Lung (tissue), 12 donors: ENCODE data around the gene NUP42. TPM values are rescaled to one million over a fixed set of nuclear protein-coding genes. Genes with fewer than 3 reads are reported as not detected.

Experiments
- ATAC-seq: fragments of 200-7000 bp; cut with Tn5 transposase; one replicate; pipeline ENCODE4 v1.9.1; 2020; ENCODE audit warnings: moderate number of reproducible peaks; ENCODE audit not compliant: insufficient read depth, low FRiP score
- DNase-seq, 3 donors: peaks; one replicate each; pipeline ENCODE4 v3.0.0-alpha.2; 2013 to 2017
- H3K27ac ChIP-seq, 2 donors: one replicate each; pipeline ENCODE4 v1.5.1; 2013; ENCODE audit warnings: mild to moderate bottlenecking in 2 of 2, moderate library complexity in 2 of 2, control low read depth in 1 of 2, inconsistent platforms in 1 of 2, low read depth in 1 of 2, low read length in 1 of 2
- H3K27me3 ChIP-seq, 3 donors: one replicate each; pipeline ENCODE4 v1.5.1; 2013; ENCODE audit warnings: low read length in 2 of 3; ENCODE audit not compliant: control insufficient read depth in 3 of 3, insufficient read depth in 3 of 3
- H3K36me3 ChIP-seq, 4 donors: one replicate each; pipeline ENCODE4 v1.5.1; 2013; ENCODE audit warnings: low read length in 4 of 4, mild to moderate bottlenecking in 1 of 4, moderate library complexity in 1 of 4; ENCODE audit not compliant: control insufficient read depth in 4 of 4, insufficient read depth in 4 of 4
- H3K4me1 ChIP-seq, 5 donors: one replicate each; pipeline ENCODE4 v1.5.1; 2013; ENCODE audit warnings: low read length in 5 of 5, mild to moderate bottlenecking in 2 of 5, moderate library complexity in 1 of 5; ENCODE audit not compliant: control insufficient read depth in 5 of 5, insufficient read depth in 5 of 5
- H3K4me3 ChIP-seq: one replicate; pipeline ENCODE4 v1.5.1; 2013; ENCODE audit warnings: mild to moderate bottlenecking, control low read depth, moderate library complexity
- H3K9ac ChIP-seq, 2 donors: one replicate each; pipeline ENCODE4 v1.5.1; 2013; ENCODE audit warnings: low read length in 2 of 2, control low read depth in 1 of 2; ENCODE audit not compliant: insufficient read depth in 1 of 2
- H3K9me3 ChIP-seq, 4 donors: one replicate each; pipeline ENCODE4 v1.5.1; 2013; ENCODE audit warnings: low read length in 3 of 4, mild to moderate bottlenecking in 1 of 4, moderate library complexity in 1 of 4; ENCODE audit not compliant: control insufficient read depth in 4 of 4, insufficient read depth in 3 of 4
- WGBS, 2 donors: extraction: QIAGEN DNeasy Blood & Tissue Kit; methylation state at CpG; one replicate each; pipeline ENCODE4 v1.1.7; 2013; 5-methylcytosine and 5-hydroxymethylcytosine counted together
- polyA plus RNA-seq, 2 donors: library from polyadenylated mRNA; stranded (reverse); fragments of 200-250 nt; gene quantifications; one replicate each; pipeline ENCODE4 v1.2.1, GENCODE V29; 2013
- total RNA-seq, 2 donors: library from RNA; depleted of rRNA in 1 of 2; stranded (reverse); fragments of >200 nt in 1 of 2; gene quantifications; one replicate each; pipeline ENCODE4 v1.2.1, GENCODE V29; 2014 to 2021
- TF ChIP-seq, protein P1 (sequence below): IDR thresholded peaks from 2 replicates; pipeline ENCODE4 v1.5.1; 2012; ENCODE audit warnings: mild to moderate bottlenecking; ENCODE audit errors: control extremely low read depth, extremely low read depth
- donor health status: control.
- donor health status: control.
- donor health status: Bipolar disorder and iron deficiency.
- donor health status: healthy.
- donor health status: DM: yes; HTN: yes; CAD: no.

The NUP42 gene
- total and polyA plus RNA-seq, 4 donors = 20.2 to 45.3 (median 23.0) TPM

DNA sequence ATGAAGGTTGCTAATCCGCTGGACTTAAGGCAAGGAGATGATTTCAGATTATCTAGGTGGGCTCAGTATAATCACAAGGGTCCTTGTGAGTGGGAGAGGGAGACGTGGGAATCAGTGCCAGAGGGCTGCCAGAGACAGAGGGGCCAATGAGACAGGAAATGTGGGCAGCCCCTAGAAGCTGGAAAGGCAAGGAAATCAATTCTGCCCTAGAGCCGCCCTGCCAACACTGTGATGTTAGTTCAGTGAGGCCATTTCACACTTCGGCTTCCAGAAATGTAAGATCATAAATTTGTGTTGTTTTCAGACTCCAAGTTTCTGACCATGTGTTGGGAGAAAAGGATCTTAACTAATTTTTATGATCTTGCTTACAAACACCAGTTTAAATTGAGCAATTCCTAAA lies 61.1 kb downstream of the NUP42 start:
- ATAC-seq = no peak
- Histone ChIP-seq H3K4me3 (no peak overlapping the region), H3K9ac (no peak overlapping the region), H3K4me1 (peaks cover 0 to 8% (median 2%) of the 10 kb centered on the region in 5 donors), H3K27ac (no peak overlapping the region), H3K9me3 (no peaks in the 10 kb centered on the region), H3K27me3 (no peaks in the 10 kb centered on the region), H3K36me3 (no peaks in the 10 kb centered on the region)
- TF ChIP-seq, protein P1, sequence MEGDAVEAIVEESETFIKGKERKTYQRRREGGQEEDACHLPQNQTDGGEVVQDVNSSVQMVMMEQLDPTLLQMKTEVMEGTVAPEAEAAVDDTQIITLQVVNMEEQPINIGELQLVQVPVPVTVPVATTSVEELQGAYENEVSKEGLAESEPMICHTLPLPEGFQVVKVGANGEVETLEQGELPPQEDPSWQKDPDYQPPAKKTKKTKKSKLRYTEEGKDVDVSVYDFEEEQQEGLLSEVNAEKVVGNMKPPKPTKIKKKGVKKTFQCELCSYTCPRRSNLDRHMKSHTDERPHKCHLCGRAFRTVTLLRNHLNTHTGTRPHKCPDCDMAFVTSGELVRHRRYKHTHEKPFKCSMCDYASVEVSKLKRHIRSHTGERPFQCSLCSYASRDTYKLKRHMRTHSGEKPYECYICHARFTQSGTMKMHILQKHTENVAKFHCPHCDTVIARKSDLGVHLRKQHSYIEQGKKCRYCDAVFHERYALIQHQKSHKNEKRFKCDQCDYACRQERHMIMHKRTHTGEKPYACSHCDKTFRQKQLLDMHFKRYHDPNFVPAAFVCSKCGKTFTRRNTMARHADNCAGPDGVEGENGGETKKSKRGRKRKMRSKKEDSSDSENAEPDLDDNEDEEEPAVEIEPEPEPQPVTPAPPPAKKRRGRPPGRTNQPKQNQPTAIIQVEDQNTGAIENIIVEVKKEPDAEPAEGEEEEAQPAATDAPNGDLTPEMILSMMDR = no peak
- 71 to 85% methylated on average over 4 of the region's 4 CpGs for WGBS, 2 donors
- DNase-seq = peak in 1 of 3 donors; percentile 24

DNA sequence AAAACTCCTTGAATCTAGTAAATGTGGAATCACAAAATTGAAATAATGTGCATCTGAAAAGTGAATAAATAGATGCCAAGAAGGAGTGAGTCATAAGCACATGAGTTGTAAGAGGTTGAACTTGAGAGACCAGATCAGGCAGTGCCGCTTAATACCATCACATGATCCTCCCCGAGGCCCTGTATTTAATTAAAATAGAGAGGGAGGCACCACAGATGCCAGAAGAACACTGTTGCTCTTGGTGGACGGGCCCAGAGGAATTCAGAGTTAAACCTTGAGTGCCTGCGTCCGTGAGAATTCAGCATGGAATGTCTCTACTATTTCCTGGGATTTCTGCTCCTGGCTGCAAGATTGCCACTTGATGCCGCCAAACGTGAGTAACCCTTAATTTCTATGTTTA lies 64.7 kb downstream of the NUP42 start, which contains the start of gene GPNMB:
Gene GPNMB, plus strand, starts transcription at position 221 of the 400 bp plus-strand sequence. Its CDS starts 83 bp downstream, at position 304.
- H3K9ac ChIP-seq = peak within 1 kb of the TSS in 1 of 2 donors; percentile 11
- peaks cover 0 to 6% (median 0%) of the 10 kb centered on the region in 3 donors for H3K27me3 ChIP-seq
- H3K4me3 ChIP-seq = peak within 1 kb of the TSS; percentile 7
- peak within 1 kb of the TSS; percentile 54 to 65 for H3K27ac ChIP-seq
- DNase-seq = peak in 2 of 3 donors; percentile 3 to 23
- peaks cover 0 to 4% (median 0%) of the 10 kb centered on the region in 4 donors for H3K36me3 ChIP-seq
- TF ChIP-seq, protein P1 = no peak
- peaks cover 0 to 11% (median 2%) of the 10 kb centered on the region in 5 donors for H3K4me1 ChIP-seq
- ATAC-seq = peak; percentile 45
- WGBS, 2 donors = 56 to 77% methylated on average over 7 of the region's 7 CpGs
- H3K9me3 ChIP-seq = no peaks in the 10 kb centered on the region

DNA sequence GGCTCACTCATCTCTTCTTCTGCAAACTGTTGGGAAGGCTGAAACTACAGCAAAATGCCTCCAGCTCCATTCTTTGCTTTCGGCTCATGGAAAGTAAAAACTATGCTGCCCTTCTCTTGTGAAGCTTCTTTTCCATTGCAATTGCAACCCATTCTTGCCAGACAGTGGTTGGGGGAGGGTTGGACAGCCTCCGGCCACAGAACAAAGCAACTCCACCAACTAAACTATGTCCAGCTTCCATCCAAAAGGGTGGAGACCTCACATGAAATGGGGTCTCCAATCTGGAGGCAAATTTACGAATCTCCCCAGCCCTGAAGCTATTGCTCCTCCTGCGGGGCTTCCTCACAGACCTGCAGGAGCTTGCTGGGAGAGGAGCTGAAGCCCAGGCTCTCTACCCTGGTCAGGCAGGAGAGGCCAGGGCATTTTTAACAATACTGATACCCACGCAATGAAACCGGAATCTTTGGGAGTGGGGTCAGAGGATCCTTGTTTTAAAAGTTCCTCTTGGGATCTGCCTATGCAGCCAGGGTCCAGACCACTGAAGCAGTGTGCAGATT lies 65.3 kb downstream of the NUP42 start:
- 73 to 89% methylated on average over 6 of the region's 6 CpGs for WGBS, 2 donors
- Histone ChIP-seq H3K4me1 (peaks cover 0 to 11% (median 2%) of the 10 kb centered on the region in 5 donors), H3K9ac (no peak overlapping the region), H3K36me3 (peaks cover 0 to 4% (median 0%) of the 10 kb centered on the region in 4 donors), H3K27ac (peak overlapping the region; percentile 54 to 65), H3K4me3 (peak overlapping the region; percentile 7), H3K9me3 (peaks cover 0 to 2% (median 0%) of the 10 kb centered on the region in 4 donors), H3K27me3 (peaks cover 0 to 6% (median 0%) of the 10 kb centered on the region in 3 donors)
- TF ChIP-seq, protein P1 = no peak
- DNase-seq = peak in 1 of 3 donors; percentile 6
- ATAC-seq = no peak
